ENCODE measurements around the gene LRP1B. TPM values are rescaled to one million over a fixed set of nuclear protein-coding genes. Genes with fewer than 3 reads are reported as not detected.
"Not testable (repeated sequence)": the region's sequence is repeated elsewhere in the genome, so short reads cannot be mapped to it uniquely, and the experiment has no call there.

LRP1B gene
- polyA plus RNA-seq, 2 of the 4 experiments (the other 2 are of a cell fraction) = 0.03 TPM; not detected in 1

DNA sequence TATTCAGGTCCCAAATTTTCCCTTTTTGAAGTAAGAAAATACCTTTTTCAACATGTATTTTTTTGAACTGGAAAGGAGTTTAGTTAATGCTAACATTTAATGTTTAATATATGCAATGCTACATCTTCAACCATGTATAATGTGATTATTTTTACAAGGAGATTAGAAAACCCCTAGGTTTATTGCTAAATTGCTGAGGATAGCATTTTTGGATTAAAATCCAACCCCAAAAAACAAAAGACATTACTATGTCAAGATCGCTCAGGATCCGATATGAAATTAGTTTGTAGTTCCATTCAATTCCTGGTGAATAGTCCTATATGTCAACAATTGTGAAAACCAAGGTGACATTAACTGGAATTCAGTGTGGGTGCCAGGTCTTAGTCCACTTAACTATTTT is 35.2 kb downstream of the LRP1B start:
- FAIRE-seq = no peak
- POLR2A ChIA-PET = no interaction called here
- no peak for ATAC-seq
- H3K4me2 ChIP-seq = no peak overlapping the region
- no peaks in the 10 kb centered on the region for H3K9me3 ChIP-seq
- peak; percentile 91 for TF ChIP-seq MAFK (IDR thresholded peaks at IDR 0.05; ENCODE audit: partially characterized antibody)
- TF ChIP-seq CBX2 (IDR thresholded peaks at IDR 0.05; ENCODE audit: borderline replicate concordance, low read depth) = no peak
- 76% methylated on average over 2 of the region's 2 CpGs for whole genome bisulfite sequencing (ENCODE audit: missing lambda C conversion rate)
- no peaks in the 10 kb centered on the region for H3K4me1 ChIP-seq
- no peak overlapping the region for H3K27ac ChIP-seq
- H3K4me3 ChIP-seq = no peak overlapping the region
- CTCF ChIA-PET = no interaction called here
- no peak for DNase-seq (ENCODE audit: low read depth in 1 of 2, low spot score in 1 of 2)

DNA sequence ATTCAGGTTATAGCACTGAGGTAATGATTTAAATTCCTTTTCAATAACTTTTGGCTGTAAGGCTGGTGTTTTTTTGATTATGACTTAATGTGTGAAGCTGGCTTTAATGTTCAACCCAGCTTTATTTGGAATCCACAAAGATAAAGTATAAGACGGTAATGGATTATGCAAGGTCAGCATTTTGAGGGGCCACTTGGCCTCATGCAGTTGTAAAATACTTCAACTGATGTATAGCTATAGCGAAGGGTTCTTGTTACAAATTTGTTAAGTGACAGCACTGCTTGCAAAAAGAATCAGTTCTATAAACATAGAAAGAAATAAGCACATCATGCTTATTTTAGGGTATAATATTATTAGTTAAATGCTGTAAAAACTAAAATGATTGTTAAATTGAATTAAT is 36.6 kb downstream of the LRP1B start:
- Histone ChIP-seq H3K9me3 (no peaks in the 10 kb centered on the region), H3K4me1 (no peaks in the 10 kb centered on the region), H3K4me3 (no peak overlapping the region), H3K27ac (no peak overlapping the region), H3K4me2 (no peak overlapping the region)
- ChIA-PET POLR2A (no interaction called here), CTCF (no interaction called here)
- 46% methylated on average over 2 of the region's 2 CpGs for WGBS (ENCODE audit: missing lambda C conversion rate)
- peak; percentile 96 for TF ChIP-seq MAFK (IDR thresholded peaks at IDR 0.05; ENCODE audit: partially characterized antibody)
- TF ChIP-seq FOSL2 (IDR thresholded peaks at IDR 0.05) = no peak
- no peak for TF ChIP-seq FOSL2 (CRISPR knock-in tag; IDR thresholded peaks at IDR 0.05)
- TF ChIP-seq, protein P1, sequence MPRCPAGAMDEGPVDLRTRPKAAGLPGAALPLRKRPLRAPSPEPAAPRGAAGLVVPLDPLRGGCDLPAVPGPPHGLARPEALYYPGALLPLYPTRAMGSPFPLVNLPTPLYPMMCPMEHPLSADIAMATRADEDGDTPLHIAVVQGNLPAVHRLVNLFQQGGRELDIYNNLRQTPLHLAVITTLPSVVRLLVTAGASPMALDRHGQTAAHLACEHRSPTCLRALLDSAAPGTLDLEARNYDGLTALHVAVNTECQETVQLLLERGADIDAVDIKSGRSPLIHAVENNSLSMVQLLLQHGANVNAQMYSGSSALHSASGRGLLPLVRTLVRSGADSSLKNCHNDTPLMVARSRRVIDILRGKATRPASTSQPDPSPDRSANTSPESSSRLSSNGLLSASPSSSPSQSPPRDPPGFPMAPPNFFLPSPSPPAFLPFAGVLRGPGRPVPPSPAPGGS (IDR thresholded peaks at IDR 0.05) = no peak
- FAIRE-seq (no peak), ATAC-seq (no peak), DNase-seq (ENCODE audit: low read depth in 1 of 2, low spot score in 1 of 2) (no peak)

DNA sequence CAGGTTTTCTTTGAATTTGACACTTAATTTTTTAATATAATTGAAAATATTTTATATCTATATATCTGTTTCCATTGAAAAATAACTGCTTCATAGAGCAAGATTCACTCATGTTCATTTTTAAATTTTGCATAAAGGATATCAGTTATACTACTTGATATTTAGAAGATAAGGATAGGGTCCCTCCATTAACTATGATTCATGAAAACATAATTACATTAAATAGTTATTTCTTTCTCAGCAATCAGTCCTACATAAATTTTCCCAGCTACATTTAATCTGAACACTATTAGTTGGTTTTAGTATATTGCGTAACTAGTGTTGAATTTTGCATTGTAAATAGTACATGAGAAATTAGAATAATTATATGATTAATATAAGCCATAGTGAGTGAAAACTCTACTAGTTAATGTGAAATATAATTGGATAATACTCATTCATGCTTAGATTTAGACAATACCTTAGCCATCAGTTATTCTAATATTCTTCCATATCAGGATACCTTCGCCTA is 42.7 kb downstream of the LRP1B start:
- Histone ChIP-seq H3K9me3 (no peaks in the 10 kb centered on the region), H3K4me3 (no peak overlapping the region), H3K27ac (no peak overlapping the region), H3K4me2 (no peak overlapping the region), H3K4me1 (no peaks in the 10 kb centered on the region)
- ATAC-seq (no peak), FAIRE-seq (no peak), DNase-seq (ENCODE audit: low read depth in 1 of 2, low spot score in 1 of 2) (no peak)
- TF ChIP-seq JUNB (IDR thresholded peaks at IDR 0.05) (no peak), ZNF302 (CRISPR knock-in tag; IDR thresholded peaks at IDR 0.05) (no peak), HOXB13 (CRISPR knock-in tag; IDR thresholded peaks at IDR 0.05; ENCODE audit: low read depth) (no peak), ZFP36 (IDR thresholded peaks at IDR 0.05; ENCODE audit: borderline replicate concordance, partially characterized antibody) (no peak), CEBPB (IDR thresholded peaks at IDR 0.05) (0 out of 4 replicates have a peak, but pooled peaks of 1 of the 2 experiments have one; percentile 16), RNF2 (IDR thresholded peaks at IDR 0.05; ENCODE audit: borderline replicate concordance, low read depth) (no peak)
- CTCF ChIA-PET = no interaction called here
- POLR2A ChIA-PET = no interaction called here
- 64% methylated on average over 2 of the region's 2 CpGs for WGBS (ENCODE audit: missing lambda C conversion rate)

DNA sequence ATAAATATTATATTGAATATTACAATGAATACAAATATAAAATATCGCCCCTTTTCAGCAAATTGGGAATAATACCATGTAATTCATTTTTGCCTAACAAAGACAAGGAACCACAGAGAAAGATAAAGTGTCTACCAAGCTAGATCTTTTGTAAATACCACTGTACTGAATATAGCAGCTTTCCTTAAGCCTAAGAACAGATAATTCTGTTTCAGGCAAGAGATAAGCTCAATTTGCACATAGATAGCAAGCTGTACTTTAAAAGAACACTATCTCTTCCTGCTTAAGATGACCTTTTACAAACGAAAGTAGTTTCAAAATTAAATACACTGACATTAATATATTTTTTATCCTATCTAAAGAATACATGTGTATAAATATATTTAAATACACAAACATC is 43.2 kb downstream of the LRP1B start:
- H3K27ac ChIP-seq; H3K9me3 ChIP-seq; POLR2A ChIA-PET; CTCF ChIA-PET; H3K4me2 ChIP-seq; FAIRE-seq; H3K4me3 ChIP-seq; DNase-seq (ENCODE audit: low read depth in 1 of 2, low spot score in 1 of 2); H3K4me1 ChIP-seq; ATAC-seq: not testable (repeated sequence)
- WGBS (ENCODE audit: missing lambda C conversion rate) = 8% methylated on average over 2 of the region's 2 CpGs

GRCh38 chr2:142082368-142082767 is 48.4 kb downstream of the LRP1B start:
- no peak for DNase-seq (ENCODE audit: low read depth in 1 of 2, low spot score in 1 of 2)
- ATAC-seq = no peak
- 33% methylated on average over 3 of the region's 3 CpGs for WGBS (ENCODE audit: missing lambda C conversion rate)
- Histone ChIP-seq H3K9me3 (no peaks in the 10 kb centered on the region), H3K27ac (no peak overlapping the region), H3K4me2 (no peak overlapping the region), H3K4me1 (no peaks in the 10 kb centered on the region), H3K4me3 (no peak overlapping the region)
- TF ChIP-seq JUNB (IDR thresholded peaks at IDR 0.05) = no peak
- no peak for TF ChIP-seq HOXA7 (CRISPR knock-in tag; IDR thresholded peaks at IDR 0.05)
- TF ChIP-seq GATA3 (IDR thresholded peaks at IDR 0.05; ENCODE audit: borderline replicate concordance) = no peak
- TF ChIP-seq MAX (IDR thresholded peaks at IDR 0.05) = no peak
- TF ChIP-seq BHLHE40 (IDR thresholded peaks at IDR 0.05; ENCODE audit: low read depth, low read length) = no peak
- no peak for TF ChIP-seq HEYL (CRISPR knock-in tag; IDR thresholded peaks at IDR 0.05)
- no peak for TF ChIP-seq ZNF302 (CRISPR knock-in tag; IDR thresholded peaks at IDR 0.05)
- no peak for TF ChIP-seq SMC3 (IDR thresholded peaks at IDR 0.05)
- no peak for TF ChIP-seq ESRRA (IDR thresholded peaks at IDR 0.05; ENCODE audit: borderline replicate concordance, low read length)
- TF ChIP-seq NR3C1 (IDR thresholded peaks at IDR 0.05) = no peak
- TF ChIP-seq ZSCAN20 (CRISPR knock-in tag; IDR thresholded peaks at IDR 0.05) = no peak
- TF ChIP-seq, protein P2, sequence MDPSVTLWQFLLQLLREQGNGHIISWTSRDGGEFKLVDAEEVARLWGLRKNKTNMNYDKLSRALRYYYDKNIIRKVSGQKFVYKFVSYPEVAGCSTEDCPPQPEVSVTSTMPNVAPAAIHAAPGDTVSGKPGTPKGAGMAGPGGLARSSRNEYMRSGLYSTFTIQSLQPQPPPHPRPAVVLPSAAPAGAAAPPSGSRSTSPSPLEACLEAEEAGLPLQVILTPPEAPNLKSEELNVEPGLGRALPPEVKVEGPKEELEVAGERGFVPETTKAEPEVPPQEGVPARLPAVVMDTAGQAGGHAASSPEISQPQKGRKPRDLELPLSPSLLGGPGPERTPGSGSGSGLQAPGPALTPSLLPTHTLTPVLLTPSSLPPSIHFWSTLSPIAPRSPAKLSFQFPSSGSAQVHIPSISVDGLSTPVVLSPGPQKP (IDR thresholded peaks at IDR 0.05; ENCODE audit: low read depth, low read length) = no peak
- TF ChIP-seq TFCP2L1 (CRISPR knock-in tag; IDR thresholded peaks at IDR 0.05) = no peak
- TF ChIP-seq EP300 (IDR thresholded peaks at IDR 0.05) = no peak
- TF ChIP-seq FOXS1 (CRISPR knock-in tag; IDR thresholded peaks at IDR 0.05) = no peak
- TF ChIP-seq CHD2 (IDR thresholded peaks at IDR 0.05; ENCODE audit: low read length, partially characterized antibody) = no peak
- TF ChIP-seq JUN (IDR thresholded peaks at IDR 0.05) = no peak
- no peak for TF ChIP-seq HOXB13 (CRISPR knock-in tag; IDR thresholded peaks at IDR 0.05; ENCODE audit: low read depth)
- POLR2A ChIA-PET = no interaction called here
- FAIRE-seq = no peak
- CTCF ChIA-PET = no interaction called here

All from A549 (cell line).